Thyroid gland (tissue), 4 donors: ENCODE measurements around the gene RBMS1.

Experiments used
- POLR2A ChIP-seq, 2 donors: fragments of 450-650 bp; IDR thresholded peaks; one replicate each; pipeline ENCODE4 v1.6.1; 2017; ENCODE audit warnings: antibody characterized with exemption in 2 of 2, mild to moderate bottlenecking in 2 of 2, moderate library complexity in 1 of 2
- TF ChIP-seq, protein P1 (sequence below), 6 experiments: fragments of 200-600 bp in 3 of 6; fragments of 450-650 bp in 3 of 6; sonication (generic) in 3 of 6; IDR thresholded peaks; one replicate each; pipeline ENCODE4 v1.5.1; 2016 to 2019; ENCODE audit warnings: antibody characterized with exemption in 6 of 6, mild to moderate bottlenecking in 2 of 6, inconsistent platforms in 1 of 6, moderate library complexity in 1 of 6

DNA sequence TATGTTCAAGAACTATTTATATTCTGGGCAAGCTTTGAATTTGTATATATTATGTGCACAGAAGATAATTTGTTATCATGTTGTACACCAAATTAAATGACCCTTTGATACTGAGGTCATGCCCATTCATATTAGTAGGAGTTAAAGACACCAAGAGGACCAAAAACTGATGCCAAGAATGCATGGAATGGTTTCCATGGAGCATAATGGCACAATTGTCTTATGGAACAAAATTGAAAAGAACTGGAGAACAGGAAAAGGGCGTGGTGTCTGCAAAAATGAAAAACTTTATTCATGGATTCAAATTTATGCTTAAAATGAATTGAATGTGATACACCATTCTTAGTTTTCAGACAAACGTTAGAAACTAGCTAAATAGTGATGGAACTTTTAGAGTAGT is 24.1 kb upstream of the RBMS1 start:
- TF ChIP-seq, protein P1, sequence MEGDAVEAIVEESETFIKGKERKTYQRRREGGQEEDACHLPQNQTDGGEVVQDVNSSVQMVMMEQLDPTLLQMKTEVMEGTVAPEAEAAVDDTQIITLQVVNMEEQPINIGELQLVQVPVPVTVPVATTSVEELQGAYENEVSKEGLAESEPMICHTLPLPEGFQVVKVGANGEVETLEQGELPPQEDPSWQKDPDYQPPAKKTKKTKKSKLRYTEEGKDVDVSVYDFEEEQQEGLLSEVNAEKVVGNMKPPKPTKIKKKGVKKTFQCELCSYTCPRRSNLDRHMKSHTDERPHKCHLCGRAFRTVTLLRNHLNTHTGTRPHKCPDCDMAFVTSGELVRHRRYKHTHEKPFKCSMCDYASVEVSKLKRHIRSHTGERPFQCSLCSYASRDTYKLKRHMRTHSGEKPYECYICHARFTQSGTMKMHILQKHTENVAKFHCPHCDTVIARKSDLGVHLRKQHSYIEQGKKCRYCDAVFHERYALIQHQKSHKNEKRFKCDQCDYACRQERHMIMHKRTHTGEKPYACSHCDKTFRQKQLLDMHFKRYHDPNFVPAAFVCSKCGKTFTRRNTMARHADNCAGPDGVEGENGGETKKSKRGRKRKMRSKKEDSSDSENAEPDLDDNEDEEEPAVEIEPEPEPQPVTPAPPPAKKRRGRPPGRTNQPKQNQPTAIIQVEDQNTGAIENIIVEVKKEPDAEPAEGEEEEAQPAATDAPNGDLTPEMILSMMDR (IDR thresholded peaks at IDR 0.05): no peak
- no peak for TF ChIP-seq POLR2A (IDR thresholded peaks at IDR 0.05)
